Fibroblast of mammary gland (primary cell): ENCODE data around the gene NR1I3.
"Not testable (repeated sequence)": the region's sequence is repeated elsewhere in the genome, so short reads cannot be mapped to it uniquely, and the experiment has no call there.

Experiments
- DNase-seq: peaks from one replicate; pipeline ENCODE4 v3.0.0-alpha.2; 2010; ENCODE audit warnings: low read depth
- H3K4me3 ChIP-seq: 2 replicates; pipeline ENCODE4 v1.5.1; 2011; ENCODE audit warnings: low read depth, mild to moderate bottlenecking, low read length, moderate library complexity; ENCODE audit not compliant: control insufficient read depth
- TF ChIP-seq, protein P1 (sequence below): conservative IDR thresholded peaks from 2 replicates; pipeline ENCODE4 v1.5.1; 2011; ENCODE audit warnings: low read depth, low read length, inconsistent platforms; ENCODE audit not compliant: control insufficient read depth, insufficient read depth

Gene NR1I3

DNA sequence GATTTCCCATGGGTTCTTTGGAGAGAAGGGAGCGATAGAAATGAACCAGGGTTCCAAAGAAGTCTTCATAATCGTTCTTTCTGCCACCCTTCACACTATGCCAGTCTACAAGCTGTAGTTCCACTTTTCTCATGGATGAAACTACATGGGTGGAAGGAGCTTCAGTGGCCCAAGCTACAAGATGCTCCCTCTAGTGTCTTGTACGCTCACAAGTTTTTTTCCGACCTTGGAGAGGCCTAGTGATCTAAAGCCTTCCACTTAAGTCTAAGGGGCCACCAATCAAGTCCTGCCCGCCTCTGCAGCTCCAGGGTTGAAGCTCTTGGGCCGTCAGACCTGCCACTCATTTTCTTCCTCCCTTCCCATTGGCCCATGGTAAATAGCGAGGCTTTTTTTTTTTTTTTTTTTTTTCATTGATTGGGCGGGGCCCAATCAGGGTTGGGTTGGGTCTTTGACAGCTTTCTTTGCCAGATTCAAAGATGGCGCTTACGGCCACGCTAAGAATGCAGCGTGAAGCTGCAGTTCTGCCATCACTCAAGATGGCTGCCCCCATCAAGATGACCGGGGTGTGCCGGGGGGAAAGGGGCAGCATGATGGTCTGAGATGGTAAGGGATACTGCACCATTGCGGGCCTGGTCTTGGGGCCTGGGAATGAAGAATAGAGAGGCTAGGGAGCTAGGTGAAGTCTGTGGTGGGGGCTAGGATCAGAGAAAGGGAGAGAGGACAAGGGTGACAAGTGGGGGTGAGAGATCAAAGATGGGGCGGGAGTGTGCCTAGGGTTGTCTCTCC lies 12.3 kb downstream of the NR1I3 start, which contains the start of gene TOMM40L:
Gene TOMM40L, plus strand, starts transcription at position 527 of the 786 bp plus-strand sequence. CDS start 430 bp downstream, outside the sequence.
- TF ChIP-seq, protein P1, sequence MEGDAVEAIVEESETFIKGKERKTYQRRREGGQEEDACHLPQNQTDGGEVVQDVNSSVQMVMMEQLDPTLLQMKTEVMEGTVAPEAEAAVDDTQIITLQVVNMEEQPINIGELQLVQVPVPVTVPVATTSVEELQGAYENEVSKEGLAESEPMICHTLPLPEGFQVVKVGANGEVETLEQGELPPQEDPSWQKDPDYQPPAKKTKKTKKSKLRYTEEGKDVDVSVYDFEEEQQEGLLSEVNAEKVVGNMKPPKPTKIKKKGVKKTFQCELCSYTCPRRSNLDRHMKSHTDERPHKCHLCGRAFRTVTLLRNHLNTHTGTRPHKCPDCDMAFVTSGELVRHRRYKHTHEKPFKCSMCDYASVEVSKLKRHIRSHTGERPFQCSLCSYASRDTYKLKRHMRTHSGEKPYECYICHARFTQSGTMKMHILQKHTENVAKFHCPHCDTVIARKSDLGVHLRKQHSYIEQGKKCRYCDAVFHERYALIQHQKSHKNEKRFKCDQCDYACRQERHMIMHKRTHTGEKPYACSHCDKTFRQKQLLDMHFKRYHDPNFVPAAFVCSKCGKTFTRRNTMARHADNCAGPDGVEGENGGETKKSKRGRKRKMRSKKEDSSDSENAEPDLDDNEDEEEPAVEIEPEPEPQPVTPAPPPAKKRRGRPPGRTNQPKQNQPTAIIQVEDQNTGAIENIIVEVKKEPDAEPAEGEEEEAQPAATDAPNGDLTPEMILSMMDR = peak; percentile 76
- peak within 1 kb of the TSS; percentile 99 for H3K4me3 ChIP-seq
- peak; percentile 100 for DNase-seq

DNA sequence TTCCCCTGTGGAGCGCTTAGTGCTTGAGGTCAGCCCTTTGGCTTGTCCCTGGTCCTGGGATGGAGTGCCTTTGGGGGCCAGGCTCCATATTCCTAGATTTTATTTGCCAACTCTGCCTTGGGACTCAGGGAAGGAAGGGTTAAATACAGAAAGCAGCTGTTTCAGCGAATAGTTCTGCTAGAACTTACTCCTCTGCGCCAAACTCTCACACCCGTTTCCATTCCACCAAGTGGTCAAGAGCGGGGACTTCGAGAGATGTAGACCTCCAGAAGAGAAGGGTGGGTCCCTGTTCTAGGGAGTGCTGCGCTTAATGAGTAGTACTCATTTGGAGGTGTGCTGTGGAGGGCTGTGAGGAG lies 12.8 kb downstream of the NR1I3 start:
- TF ChIP-seq, protein P1 = no peak
- no peak overlapping the region for H3K4me3 ChIP-seq
- no peak for DNase-seq

DNA sequence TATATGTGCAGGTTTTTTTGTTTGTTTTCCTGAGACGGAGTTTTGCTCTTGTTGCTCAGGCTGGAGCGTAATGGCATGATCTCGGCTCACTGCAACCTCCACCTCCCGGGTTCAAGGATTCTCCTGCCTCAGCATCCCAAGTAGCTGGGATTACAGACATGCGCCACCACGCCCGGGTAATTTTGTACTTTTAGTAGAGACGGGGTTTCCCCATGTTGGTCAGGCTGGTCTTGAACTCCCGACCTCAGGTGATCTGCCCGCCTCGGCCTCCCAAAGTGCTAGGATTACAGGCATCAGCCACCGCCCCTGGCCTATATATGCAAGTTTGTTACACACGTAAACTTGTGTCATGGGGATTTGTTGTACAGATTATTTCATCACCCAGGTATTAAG lies 13.3 kb downstream of the NR1I3 start:
- not testable (repeated sequence) for DNase-seq, H3K4me3 ChIP-seq

DNA sequence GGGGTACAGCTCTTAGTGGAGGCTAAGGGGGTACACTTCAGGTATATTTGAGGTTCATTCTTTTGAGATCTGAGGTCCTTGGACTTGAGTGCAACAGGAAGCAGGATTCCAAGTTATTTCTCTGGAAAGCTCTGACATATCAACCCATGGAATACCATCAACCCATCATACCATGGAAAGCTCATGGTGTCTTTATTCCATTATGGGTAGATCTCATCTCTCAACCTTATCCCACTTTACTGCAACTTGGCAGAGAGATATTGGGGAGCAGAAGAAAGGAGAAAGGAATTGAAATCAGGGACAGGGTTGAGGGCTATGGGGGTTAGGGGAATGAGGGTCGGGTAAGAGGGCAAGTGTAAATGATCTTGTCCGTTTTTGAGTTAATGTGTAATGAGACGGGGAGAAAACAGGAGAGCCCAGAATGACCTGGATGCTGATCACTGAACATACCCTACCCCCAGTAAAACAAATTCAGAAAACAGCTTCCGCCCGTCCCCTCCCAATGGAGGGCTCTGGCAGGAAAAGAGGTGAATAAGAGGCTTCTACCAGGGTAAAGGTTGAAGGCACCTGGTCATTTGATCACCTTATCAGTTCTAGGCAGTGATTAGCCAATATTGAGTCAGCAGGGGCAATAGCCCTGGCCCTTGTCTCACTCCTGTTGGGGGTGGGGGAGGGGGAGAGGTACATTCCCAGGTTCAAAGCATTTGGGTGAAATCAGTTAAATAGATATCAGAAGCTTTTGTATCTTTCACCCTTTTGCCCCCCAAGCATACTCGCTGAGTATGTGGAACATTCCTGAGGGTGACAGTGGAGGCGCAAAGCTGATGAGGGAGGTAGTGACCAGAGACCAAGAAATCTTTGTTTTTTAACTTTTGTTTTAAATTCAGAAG lies 14.0 kb downstream of the NR1I3 start:
- H3K4me3 ChIP-seq = no peak overlapping the region
- TF ChIP-seq, protein P1 = no peak
- no peak for DNase-seq

DNA sequence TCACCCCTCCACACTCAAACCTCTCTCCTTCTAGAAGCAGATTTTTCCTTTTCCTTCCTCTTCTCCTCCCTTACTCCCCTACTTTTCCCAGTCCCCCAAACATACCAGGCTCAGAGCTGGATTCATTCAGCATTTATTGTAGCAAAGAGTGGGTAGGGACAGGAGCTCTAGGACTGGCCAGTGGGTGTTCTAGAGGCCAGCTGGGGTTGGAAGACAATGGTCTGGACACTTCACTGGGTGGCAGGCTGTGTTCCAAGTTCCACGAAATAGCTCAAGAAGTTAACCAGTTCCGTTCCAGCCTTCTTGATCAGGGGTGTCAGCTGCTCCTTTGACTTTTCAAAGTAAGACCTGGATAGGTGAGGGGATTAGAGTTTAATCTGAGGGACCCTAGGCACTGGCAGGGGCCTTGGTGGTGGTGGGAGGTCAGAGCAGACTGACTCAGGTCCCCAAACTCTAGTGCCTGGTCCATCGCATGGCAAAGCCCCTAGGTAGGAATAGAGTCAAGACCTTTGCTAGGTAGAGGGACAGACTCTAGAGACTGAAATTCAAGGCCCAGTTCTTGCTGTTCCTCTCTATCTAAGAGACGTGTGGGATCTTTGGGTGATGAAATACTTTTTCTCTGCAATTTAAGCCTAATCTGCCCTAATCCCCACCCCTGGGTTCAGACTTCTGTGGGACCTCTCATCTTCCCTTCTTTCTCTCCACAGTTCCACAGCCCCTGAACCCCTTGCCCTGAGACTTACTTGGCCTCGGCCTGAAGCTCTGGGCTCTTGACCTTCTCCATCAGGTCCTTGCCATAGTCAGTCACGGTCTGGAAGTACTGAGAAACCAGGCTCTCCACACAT lies 15.6 kb downstream of the NR1I3 start:
- no peak for DNase-seq
- TF ChIP-seq, protein P1 = no peak

DNA sequence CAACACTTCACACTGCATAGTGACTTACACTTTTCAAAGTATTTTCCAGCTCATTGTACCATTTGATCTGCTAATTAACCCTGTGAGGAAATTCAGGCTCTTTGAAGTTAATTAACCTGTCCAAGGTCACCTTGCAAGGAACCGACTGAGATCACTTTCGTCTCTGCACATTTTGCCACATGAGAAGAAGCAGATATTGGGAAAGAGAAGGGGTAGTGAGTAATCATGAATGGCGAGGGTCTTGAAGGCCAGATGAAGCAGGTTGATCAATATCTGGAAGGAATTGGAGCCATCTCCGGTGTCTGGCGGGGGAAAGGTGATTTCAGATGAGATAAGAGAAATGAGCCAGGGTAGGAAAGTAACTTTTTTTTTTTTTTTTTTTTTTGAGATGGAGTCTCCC lies 18.0 kb downstream of the NR1I3 start:
- DNase-seq = no peak
- TF ChIP-seq, protein P1 = no peak
- no peak overlapping the region for H3K4me3 ChIP-seq

More for the DNA sequence above, 15.6 kb downstream of the NR1I3 start:
- H3K4me3 ChIP-seq = no peak overlapping the region
